Measurements from ENCODE around the gene AQP1.

DNA sequence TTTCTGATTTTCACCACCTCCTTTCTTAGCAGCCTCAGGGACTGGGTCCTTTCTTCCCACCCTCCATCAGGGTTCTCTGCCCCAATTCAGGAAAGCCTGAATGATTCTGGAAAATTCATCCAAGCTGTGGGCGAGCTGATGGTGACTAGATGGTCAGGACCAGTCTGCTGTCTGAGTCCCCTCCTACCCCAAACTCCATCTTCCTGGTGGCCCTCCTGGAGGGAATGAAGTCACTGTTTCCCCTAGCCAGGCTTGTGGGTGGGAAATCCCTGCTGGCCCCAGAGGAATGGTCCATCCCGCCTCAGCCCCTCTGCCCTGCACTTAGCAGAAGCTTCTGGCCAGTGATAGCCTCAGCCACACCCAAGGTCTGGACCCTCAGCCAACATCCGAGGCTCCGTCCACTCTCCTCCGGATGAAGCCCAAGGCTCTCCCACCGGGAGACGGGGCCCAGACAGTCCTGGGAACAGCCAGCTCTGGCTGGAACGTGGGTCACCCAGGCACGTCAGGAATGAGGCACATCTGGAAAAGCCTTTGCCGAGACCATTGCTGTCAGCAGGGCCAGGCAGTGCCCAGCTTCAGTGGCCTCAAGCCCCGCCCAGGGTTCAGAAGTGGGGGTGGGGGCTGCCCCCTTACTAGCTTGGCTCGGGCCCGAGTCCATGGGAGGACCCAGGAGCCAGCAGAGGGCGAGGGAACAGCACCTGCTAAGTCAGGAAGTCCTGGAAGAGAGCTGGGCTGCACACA is 4.0 kb upstream of the AQP1 start:
- TF ChIP-seq, protein P1, sequence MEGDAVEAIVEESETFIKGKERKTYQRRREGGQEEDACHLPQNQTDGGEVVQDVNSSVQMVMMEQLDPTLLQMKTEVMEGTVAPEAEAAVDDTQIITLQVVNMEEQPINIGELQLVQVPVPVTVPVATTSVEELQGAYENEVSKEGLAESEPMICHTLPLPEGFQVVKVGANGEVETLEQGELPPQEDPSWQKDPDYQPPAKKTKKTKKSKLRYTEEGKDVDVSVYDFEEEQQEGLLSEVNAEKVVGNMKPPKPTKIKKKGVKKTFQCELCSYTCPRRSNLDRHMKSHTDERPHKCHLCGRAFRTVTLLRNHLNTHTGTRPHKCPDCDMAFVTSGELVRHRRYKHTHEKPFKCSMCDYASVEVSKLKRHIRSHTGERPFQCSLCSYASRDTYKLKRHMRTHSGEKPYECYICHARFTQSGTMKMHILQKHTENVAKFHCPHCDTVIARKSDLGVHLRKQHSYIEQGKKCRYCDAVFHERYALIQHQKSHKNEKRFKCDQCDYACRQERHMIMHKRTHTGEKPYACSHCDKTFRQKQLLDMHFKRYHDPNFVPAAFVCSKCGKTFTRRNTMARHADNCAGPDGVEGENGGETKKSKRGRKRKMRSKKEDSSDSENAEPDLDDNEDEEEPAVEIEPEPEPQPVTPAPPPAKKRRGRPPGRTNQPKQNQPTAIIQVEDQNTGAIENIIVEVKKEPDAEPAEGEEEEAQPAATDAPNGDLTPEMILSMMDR (IDR thresholded peaks at IDR 0.05; ENCODE audit: borderline replicate concordance, extremely low read depth, low read length, poor library complexity, severe bottlenecking), result no peak
- TF ChIP-seq EZH2 (IDR thresholded peaks at IDR 0.05; ENCODE audit: borderline replicate concordance, low read depth, low read length, severe bottlenecking), result no peak

All from DND-41 (cell line).